ENCODE data around the gene RIOK3. TPM values are rescaled to one million over a fixed set of nuclear protein-coding genes. Genes with fewer than 3 reads are reported as not detected.
A peak's percentile ranks its signal among the peaks of the same experiment; 100 is the strongest.

Gene RIOK3
- total RNA-seq = 59.6 and 63.6 TPM in 2 replicates
- 83.7 and 95.7 TPM in 2 replicates for polyA plus RNA-seq

- no peak for TF ChIP-seq CTCF (IDR thresholded peaks at IDR 0.05; ENCODE audit: low read depth, low read length)
- Histone ChIP-seq H3K4me3 (peak within 1 kb of the TSS; percentile 92), H3K36me3 (no peaks in the 10 kb centered on the region), H3K9me3 (ENCODE audit: low read depth) (no peaks in the 10 kb centered on the region), H3K27me3 (no peaks in the 10 kb centered on the region), H3K27ac (peak within 1 kb of the TSS; percentile 82), H3K4me1 (ENCODE audit: low read depth) (peaks cover 8% of the 10 kb centered on the region)
- peak; percentile 95 to 98 for DNase-seq (ENCODE audit: low read depth in 1 of 2, low spot score in 1 of 2)
These were observed at the start of gene RIOK3 for GRCh38 chr18:23452728-23453679. Gene RIOK3 (plus strand): TSS chr18:23453287. CDS start chr18:23453440, 153 bp downstream.

GRCh38 chr18:23403310-23403709 is 49.8 kb upstream of the RIOK3 start:
- Histone ChIP-seq H3K4me1 (ENCODE audit: low read depth) (peaks cover 14% of the 10 kb centered on the region), H3K36me3 (no peaks in the 10 kb centered on the region), H3K9me3 (ENCODE audit: low read depth) (no peaks in the 10 kb centered on the region), H3K4me3 (no peak overlapping the region), H3K27ac (no peak overlapping the region), H3K27me3 (no peaks in the 10 kb centered on the region)
- TF ChIP-seq CTCF (IDR thresholded peaks at IDR 0.05; ENCODE audit: low read depth, low read length) = no peak
- DNase-seq (ENCODE audit: low read depth in 1 of 2, low spot score in 1 of 2) = no peak

- no peak for TF ChIP-seq CTCF (IDR thresholded peaks at IDR 0.05; ENCODE audit: low read depth, low read length)
- Histone ChIP-seq H3K27ac (no peak overlapping the region), H3K9me3 (ENCODE audit: low read depth) (no peaks in the 10 kb centered on the region), H3K27me3 (no peaks in the 10 kb centered on the region), H3K36me3 (no peaks in the 10 kb centered on the region), H3K4me3 (no peak overlapping the region), H3K4me1 (ENCODE audit: low read depth) (peaks cover 15% of the 10 kb centered on the region)
- DNase-seq (ENCODE audit: low read depth in 1 of 2, low spot score in 1 of 2) = no peak
These were observed 47.5 kb upstream of the RIOK3 start for GRCh38 chr18:23405636-23406035.

- H3K4me1 ChIP-seq (ENCODE audit: low read depth) = peaks cover 13% of the 10 kb centered on the region
- H3K27me3 ChIP-seq = no peaks in the 10 kb centered on the region
- no peak overlapping the region for H3K4me3 ChIP-seq
- H3K9me3 ChIP-seq (ENCODE audit: low read depth) = no peaks in the 10 kb centered on the region
- H3K36me3 ChIP-seq = no peaks in the 10 kb centered on the region
- peak; percentile 62 for DNase-seq (ENCODE audit: low read depth in 1 of 2, low spot score in 1 of 2)
- no peak for TF ChIP-seq CTCF (IDR thresholded peaks at IDR 0.05; ENCODE audit: low read depth, low read length)
- H3K27ac ChIP-seq = no peak overlapping the region
These were observed 46.8 kb upstream of the RIOK3 start for GRCh38 chr18:23406271-23406787.

- no peaks in the 10 kb centered on the region for H3K9me3 ChIP-seq (ENCODE audit: low read depth)
- H3K4me1 ChIP-seq (ENCODE audit: low read depth) = peaks cover 4% of the 10 kb centered on the region
- no peak for TF ChIP-seq CTCF (IDR thresholded peaks at IDR 0.05; ENCODE audit: low read depth, low read length)
These were observed 40.6 kb upstream of the RIOK3 start for GRCh38 chr18:23412351-23412964.

More at GRCh38 chr18:23412351-23412964, 40.6 kb upstream of the RIOK3 start:
- Histone ChIP-seq H3K4me3 (no peak overlapping the region), H3K27ac (no peak overlapping the region), H3K27me3 (no peaks in the 10 kb centered on the region), H3K36me3 (no peaks in the 10 kb centered on the region)
- no peak for DNase-seq (ENCODE audit: low read depth in 1 of 2, low spot score in 1 of 2)

All from cardiac muscle cell (in vitro differentiated cells and primary cell).